Calu3 (cell line): ENCODE measurements around the gene GPM6B. TPM values are rescaled to one million over a fixed set of nuclear protein-coding genes. Genes with fewer than 3 reads are reported as not detected.

Experiments
- BruUV-seq: library from RNA; stranded (reverse); fragments of 400-500 nt; replicated peaks from 2 replicates; lab custom pipeline; 2021; lab: Mats Ljungman, UMichigan
- CTCF ChIA-PET: fragments of 300-600 bp; sonication (Branson Sonifier 250); formaldehyde crosslinking; loops from one replicate; lab custom pipeline; 2022; ENCODE audit warnings: antibody characterized with exemption; lab: Charles Lee
- DNase-seq: peaks from one replicate; pipeline ENCODE4 v3.0.0; 2022
- H3K27ac Mint-ChIP-seq: one replicate; pipeline ENCODE4 v1.8.0; 2022; ENCODE audit warnings: mixed read lengths; ENCODE audit not compliant: unreplicated experiment
- H3K27me3 Mint-ChIP-seq: one replicate; pipeline ENCODE4 v1.8.0; 2022; ENCODE audit warnings: mixed read lengths; ENCODE audit not compliant: unreplicated experiment
- H3K36me3 Mint-ChIP-seq: one replicate; pipeline ENCODE4 v1.8.0; 2022; ENCODE audit warnings: mild to moderate bottlenecking, moderate library complexity, mixed read lengths; ENCODE audit not compliant: insufficient read depth, unreplicated experiment
- H3K4me1 Mint-ChIP-seq: one replicate; pipeline ENCODE4 v1.8.0; 2022; ENCODE audit warnings: mild to moderate bottlenecking, low read depth, mixed read lengths; ENCODE audit not compliant: unreplicated experiment
- H3K4me3 Mint-ChIP-seq: one replicate; pipeline ENCODE4 v1.8.0; 2022; ENCODE audit warnings: mild to moderate bottlenecking, low read depth, moderate library complexity, mixed read lengths; ENCODE audit not compliant: unreplicated experiment
- H3K9me3 Mint-ChIP-seq: one replicate; pipeline ENCODE4 v1.8.0; 2022; ENCODE audit warnings: low read depth, mixed read lengths; ENCODE audit not compliant: unreplicated experiment
- intact Hi-C: fragments of 100-400 bp; cut with micrococcal nuclease; formaldehyde crosslinking; loops from one replicate; pipeline ENCODE4 v1.10.0; 2022; ENCODE audit not compliant: unreplicated experiment
- total RNA-seq: library from RNA; stranded (reverse); gene quantifications from 2 replicates; pipeline ENCODE4 v1.2.3, GENCODE V29; 2022
- TF ChIP-seq, protein P1 (sequence below): fragments of 200-600 bp; IDR thresholded peaks from one replicate; pipeline ENCODE4 v1.8.0; 2022; ENCODE audit warnings: antibody characterized with exemption; ENCODE audit not compliant: unreplicated experiment

GPM6B gene
- total RNA-seq, 1 experiment from 2014 or later, result 4.3 TPM

DNA sequence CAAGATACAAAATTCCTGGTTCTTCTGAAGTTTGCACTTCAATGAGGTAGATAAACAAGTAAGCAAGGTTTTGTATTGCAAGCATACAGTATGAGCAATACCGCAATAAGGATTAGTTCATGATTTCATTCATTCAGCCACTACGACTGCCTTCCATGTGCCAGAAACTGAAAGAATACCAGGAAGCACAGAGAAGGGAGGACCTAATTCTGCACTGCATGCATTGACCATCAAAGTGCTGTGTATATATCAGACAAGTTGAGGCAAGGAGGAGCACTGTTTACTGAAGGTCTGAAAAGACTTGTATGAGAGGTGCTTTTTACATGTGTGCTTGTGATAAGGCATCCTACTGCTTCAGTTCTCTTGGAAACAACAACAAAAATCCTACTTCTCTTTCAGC lies 40.9 kb upstream of the GPM6B start:
- CTCF ChIA-PET, result no interaction called here
- Mint-ChIP-seq H3K4me1 (no peaks in the 10 kb centered on the region), H3K27me3 (peaks cover 12% of the 10 kb centered on the region), H3K27ac (no peak overlapping the region), H3K4me3 (no peak overlapping the region), H3K9me3 (no peaks in the 10 kb centered on the region), H3K36me3 (no peaks in the 10 kb centered on the region)
- intact Hi-C loops, result no loop called here
- no TSS peak for BruUV-seq
- TF ChIP-seq, protein P1, sequence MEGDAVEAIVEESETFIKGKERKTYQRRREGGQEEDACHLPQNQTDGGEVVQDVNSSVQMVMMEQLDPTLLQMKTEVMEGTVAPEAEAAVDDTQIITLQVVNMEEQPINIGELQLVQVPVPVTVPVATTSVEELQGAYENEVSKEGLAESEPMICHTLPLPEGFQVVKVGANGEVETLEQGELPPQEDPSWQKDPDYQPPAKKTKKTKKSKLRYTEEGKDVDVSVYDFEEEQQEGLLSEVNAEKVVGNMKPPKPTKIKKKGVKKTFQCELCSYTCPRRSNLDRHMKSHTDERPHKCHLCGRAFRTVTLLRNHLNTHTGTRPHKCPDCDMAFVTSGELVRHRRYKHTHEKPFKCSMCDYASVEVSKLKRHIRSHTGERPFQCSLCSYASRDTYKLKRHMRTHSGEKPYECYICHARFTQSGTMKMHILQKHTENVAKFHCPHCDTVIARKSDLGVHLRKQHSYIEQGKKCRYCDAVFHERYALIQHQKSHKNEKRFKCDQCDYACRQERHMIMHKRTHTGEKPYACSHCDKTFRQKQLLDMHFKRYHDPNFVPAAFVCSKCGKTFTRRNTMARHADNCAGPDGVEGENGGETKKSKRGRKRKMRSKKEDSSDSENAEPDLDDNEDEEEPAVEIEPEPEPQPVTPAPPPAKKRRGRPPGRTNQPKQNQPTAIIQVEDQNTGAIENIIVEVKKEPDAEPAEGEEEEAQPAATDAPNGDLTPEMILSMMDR, result no peak
- DNase-seq, result no peak

DNA sequence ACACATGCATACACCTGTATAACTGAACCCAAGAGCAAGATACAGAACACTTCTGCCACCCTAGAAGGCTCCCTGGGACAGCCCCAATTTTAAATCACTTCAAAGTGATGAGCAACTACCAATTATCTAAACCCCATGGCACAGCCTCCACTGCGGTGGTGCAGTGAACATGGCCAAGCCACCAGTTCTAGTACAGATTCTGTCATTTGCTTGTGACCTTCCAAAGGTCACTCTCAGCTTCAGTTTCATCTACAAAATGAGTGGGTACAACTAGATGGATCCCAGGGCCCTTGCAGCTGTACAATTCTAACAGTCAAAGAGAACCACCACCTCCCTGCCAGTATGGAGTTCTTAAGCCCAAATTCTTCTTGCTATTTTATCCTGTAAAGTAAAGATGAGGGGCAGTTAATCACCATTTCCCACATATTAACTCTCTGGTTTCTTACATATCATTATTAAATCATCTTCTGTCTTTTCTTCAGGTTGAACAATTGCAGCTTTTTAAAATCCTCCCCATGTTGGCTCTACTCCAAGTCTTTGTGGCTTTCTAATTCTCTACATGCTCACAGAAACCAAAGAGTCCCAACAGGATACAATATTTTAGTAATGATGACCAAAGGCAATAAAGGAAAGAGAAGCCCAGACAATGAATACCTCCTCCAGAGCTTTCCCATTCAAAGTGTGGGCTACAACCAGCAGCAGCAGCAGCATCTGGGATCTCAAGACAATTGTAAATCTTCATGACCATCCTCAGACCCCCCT lies 39.0 kb upstream of the GPM6B start:
- no peak for DNase-seq
- intact Hi-C loops, result no loop called here
- TF ChIP-seq, protein P1, result no peak
- Mint-ChIP-seq H3K4me3 (no peak overlapping the region), H3K4me1 (no peaks in the 10 kb centered on the region), H3K27me3 (peaks cover 12% of the 10 kb centered on the region), H3K9me3 (no peaks in the 10 kb centered on the region), H3K27ac (no peak overlapping the region), H3K36me3 (no peaks in the 10 kb centered on the region)
- no TSS peak for BruUV-seq
- CTCF ChIA-PET, result no interaction called here

DNA sequence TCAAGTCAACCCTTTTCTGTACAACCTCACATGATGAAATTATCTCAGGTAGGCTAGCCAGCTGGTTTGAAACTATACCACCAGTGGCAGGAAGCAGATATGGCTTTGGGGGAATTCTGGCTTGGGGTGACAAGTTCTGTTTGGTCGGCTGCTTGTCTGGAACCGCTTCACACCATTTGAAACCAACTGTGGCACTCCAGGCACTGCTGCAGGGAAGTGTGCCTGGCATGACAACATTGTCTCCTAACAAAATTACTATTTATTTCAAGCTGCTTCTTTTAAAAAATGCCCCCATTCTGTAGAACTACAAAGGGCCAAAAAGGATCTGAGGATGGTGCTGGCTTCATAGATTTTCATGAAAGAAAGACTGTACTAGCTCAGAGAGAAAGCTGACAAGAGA lies 37.1 kb upstream of the GPM6B start:
- TF ChIP-seq, protein P1, result no peak
- no peaks in the 10 kb centered on the region for H3K36me3 Mint-ChIP-seq
- CTCF ChIA-PET, result interaction anchor here (0.6 kb wide), 1 partner anchor 977 kb away, joined by 3 read pairs; no protein-coding TSS in a partner anchor
- no peak overlapping the region for H3K4me3 Mint-ChIP-seq
- no TSS peak for BruUV-seq
- intact Hi-C loops, result no loop called here
- H3K27me3 Mint-ChIP-seq, result peaks cover 12% of the 10 kb centered on the region
- no peak overlapping the region for H3K27ac Mint-ChIP-seq
- H3K9me3 Mint-ChIP-seq, result no peaks in the 10 kb centered on the region
- DNase-seq, result no peak
- no peaks in the 10 kb centered on the region for H3K4me1 Mint-ChIP-seq

DNA sequence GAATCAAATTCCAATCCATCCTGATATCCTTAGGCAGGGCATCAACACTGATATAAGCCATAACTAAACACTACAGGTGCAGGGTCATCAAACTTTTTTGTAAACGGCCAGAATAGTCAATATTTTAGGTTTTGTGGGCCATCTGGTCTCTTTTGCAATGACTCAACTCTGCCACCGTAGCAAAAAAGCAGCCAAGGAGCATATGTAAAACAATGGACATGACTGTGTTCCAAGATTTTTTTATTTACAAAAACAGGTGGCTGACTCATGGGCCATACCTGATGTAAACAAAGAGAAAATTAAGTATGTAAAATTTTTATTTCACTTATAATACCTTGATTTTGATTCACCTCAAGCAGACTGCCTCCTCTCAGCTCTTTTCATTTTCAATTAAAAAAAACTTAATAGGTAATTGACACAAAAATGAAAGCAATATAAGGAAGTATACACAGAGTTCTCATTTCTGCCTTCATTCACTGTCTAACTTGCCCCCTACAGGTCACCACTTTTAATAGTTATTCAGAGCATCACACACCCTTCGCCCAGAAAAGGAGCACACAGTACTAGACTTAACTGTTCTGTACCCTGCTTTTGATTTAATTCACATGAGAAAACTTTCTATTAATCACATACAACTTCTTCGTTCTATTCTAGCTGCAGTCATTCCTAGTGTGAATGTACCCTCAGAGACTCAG lies 35.3 kb upstream of the GPM6B start:
- TF ChIP-seq, protein P1, result no peak
- H3K9me3 Mint-ChIP-seq, result no peaks in the 10 kb centered on the region
- no peaks in the 10 kb centered on the region for H3K4me1 Mint-ChIP-seq
- intact Hi-C loops, result no loop called here
- no peak overlapping the region for H3K27ac Mint-ChIP-seq
- H3K27me3 Mint-ChIP-seq, result peaks cover 8% of the 10 kb centered on the region
- BruUV-seq, result no TSS peak
- DNase-seq, result no peak
- CTCF ChIA-PET, result no interaction called here
- H3K4me3 Mint-ChIP-seq, result no peak overlapping the region
- no peaks in the 10 kb centered on the region for H3K36me3 Mint-ChIP-seq
